HFFc6 (cell line): Measurements from ENCODE around the gene MOCOS. TPM values are rescaled to one million over a fixed set of nuclear protein-coding genes. Genes with fewer than 3 reads are reported as not detected.
"Not testable (repeated sequence)": the region's sequence is repeated elsewhere in the genome, so short reads cannot be mapped to it uniquely, and the experiment has no call there.

Experiments
- DNase-seq: peaks from one replicate; pipeline ENCODE4 v3.0.0-alpha.2; 2018
- H3K27ac Mint-ChIP-seq: 2 replicates; pipeline ENCODE4 v1.8.0; 2020; ENCODE audit warnings: mild to moderate bottlenecking, mixed read lengths
- H3K27me3 Mint-ChIP-seq: 2 replicates; pipeline ENCODE4 v1.8.0; 2021; ENCODE audit warnings: mild to moderate bottlenecking, moderate library complexity, mixed read lengths; ENCODE audit not compliant: insufficient read depth
- H3K36me3 Mint-ChIP-seq: 2 replicates; pipeline ENCODE4 v1.8.0; 2021; ENCODE audit warnings: low read depth, mixed read lengths
- H3K4me1 Mint-ChIP-seq: 2 replicates; pipeline ENCODE4 v1.8.0; 2020; ENCODE audit warnings: low read depth, mixed read lengths
- H3K4me3 Mint-ChIP-seq: 2 replicates; pipeline ENCODE4 v1.8.0; 2020; ENCODE audit warnings: mild to moderate bottlenecking, moderate library complexity, mixed read lengths
- H3K9me3 Mint-ChIP-seq: 2 replicates; pipeline ENCODE4 v1.8.0; 2020; ENCODE audit warnings: mild to moderate bottlenecking, mixed read lengths
- total RNA-seq, 6 experiments: library from RNA; stranded (reverse); fragmentation: NEBNext Ultra II Directional; extraction: Animal tissue kit (Norgen Biotek cat#: 25700); gene quantifications; 2 replicates in 1 of 6; 3 replicates in 5 of 6; pipeline ENCODE4 v1.2.3, GENCODE V29; 2021
- TF ChIP-seq, protein P1 (sequence below): fragments of 200-600 bp; sonication (generic); IDR thresholded peaks from 2 replicates; pipeline ENCODE4 v1.5.0; 2021; ENCODE audit warnings: antibody characterized with exemption, mild to moderate bottlenecking

MOCOS gene
- total RNA-seq, 6 experiments from 2014 or later: 1.7 to 3.0 (median 2.5) TPM

DNA sequence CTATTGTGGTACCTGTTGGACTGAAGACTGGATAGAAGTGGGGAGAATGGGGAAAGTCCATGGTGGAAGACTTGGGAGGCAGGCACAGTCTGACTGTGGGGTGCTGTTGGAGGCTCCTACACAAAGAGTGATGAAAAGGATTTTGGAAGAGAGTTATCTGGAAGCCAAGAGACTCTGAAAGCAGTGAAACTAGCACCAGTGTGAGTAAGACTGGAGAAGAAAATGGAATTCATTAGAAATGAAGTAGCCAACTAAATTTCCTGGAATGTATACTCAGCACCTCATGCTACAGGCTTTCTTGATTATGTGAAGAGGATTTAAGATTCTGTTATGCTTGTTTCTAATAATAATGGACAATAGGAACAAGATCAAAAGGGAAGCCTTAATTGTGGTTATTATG, 29.9 kb upstream of the MOCOS start:
- DNase-seq: no peak
- H3K9me3 Mint-ChIP-seq: no peaks in the 10 kb centered on the region
- no peaks in the 10 kb centered on the region; the same call in 1 of the 2 replicates for H3K27me3 Mint-ChIP-seq
- TF ChIP-seq, protein P1, sequence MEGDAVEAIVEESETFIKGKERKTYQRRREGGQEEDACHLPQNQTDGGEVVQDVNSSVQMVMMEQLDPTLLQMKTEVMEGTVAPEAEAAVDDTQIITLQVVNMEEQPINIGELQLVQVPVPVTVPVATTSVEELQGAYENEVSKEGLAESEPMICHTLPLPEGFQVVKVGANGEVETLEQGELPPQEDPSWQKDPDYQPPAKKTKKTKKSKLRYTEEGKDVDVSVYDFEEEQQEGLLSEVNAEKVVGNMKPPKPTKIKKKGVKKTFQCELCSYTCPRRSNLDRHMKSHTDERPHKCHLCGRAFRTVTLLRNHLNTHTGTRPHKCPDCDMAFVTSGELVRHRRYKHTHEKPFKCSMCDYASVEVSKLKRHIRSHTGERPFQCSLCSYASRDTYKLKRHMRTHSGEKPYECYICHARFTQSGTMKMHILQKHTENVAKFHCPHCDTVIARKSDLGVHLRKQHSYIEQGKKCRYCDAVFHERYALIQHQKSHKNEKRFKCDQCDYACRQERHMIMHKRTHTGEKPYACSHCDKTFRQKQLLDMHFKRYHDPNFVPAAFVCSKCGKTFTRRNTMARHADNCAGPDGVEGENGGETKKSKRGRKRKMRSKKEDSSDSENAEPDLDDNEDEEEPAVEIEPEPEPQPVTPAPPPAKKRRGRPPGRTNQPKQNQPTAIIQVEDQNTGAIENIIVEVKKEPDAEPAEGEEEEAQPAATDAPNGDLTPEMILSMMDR: no peak
- H3K36me3 Mint-ChIP-seq: peaks cover 50% of the 10 kb centered on the region
- peak overlapping the region; percentile 66 for H3K4me3 Mint-ChIP-seq
- peak overlapping the region; percentile 99 for H3K27ac Mint-ChIP-seq
- peaks cover 71% of the 10 kb centered on the region for H3K4me1 Mint-ChIP-seq

DNA sequence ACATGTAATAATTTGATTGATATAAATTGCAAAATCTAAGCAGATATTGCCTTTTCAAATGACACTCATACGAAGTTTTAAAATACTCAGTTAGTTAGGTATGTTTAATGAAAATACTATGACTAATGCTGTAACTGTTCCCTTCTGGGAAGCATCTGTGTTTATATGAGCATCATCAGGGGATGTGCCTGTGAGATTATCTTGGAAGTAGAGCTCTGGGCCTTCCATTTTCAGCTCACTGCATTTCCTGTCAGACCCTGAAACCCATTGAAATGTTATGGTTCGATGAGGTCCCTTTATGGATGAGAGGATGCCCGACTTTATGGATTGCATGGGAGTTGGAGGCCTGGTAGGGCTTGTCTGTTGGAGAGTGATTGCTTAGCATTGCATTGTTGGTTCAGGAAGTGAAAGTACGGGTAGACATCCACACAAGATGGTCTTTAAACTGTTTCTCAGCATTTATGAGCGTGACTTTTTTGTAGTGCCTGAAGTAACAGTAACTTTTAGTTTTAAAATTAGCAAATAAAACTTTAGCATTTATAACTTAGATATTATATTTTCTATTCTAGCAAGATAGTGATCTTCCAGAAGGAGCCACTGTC, 28.9 kb upstream of the MOCOS start:
- TF ChIP-seq, protein P1: no peak
- peak overlapping the region; percentile 99 for H3K27ac Mint-ChIP-seq
- H3K4me3 Mint-ChIP-seq: peak overlapping the region; percentile 84
- H3K27me3 Mint-ChIP-seq: no peaks in the 10 kb centered on the region; the same call in 1 of the 2 replicates
- H3K36me3 Mint-ChIP-seq: peaks cover 48% of the 10 kb centered on the region
- H3K4me1 Mint-ChIP-seq: peaks cover 69% of the 10 kb centered on the region
- peak; percentile 78 for DNase-seq
- H3K9me3 Mint-ChIP-seq: no peaks in the 10 kb centered on the region

DNA sequence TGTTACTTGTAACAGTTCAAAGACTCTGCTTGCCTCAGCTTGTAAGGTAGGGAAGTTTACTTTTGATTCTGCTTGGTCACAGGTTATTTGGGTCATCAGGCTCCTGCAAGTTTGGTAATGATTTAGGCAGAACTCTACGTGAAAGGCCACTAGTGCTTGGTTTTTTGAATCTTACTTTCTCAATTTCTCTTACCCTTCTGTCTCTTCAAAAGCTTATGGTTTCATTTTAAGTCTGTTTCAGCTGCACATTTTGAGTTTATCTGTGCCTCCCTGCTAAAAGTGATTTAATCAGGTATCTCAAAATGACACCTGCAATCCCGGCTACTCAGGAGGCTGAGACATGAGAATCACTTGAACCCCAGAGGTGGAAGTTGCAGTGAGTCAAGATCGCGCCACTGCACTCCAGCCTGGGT, 26.3 kb upstream of the MOCOS start:
- H3K27ac Mint-ChIP-seq: no peak overlapping the region
- no peak overlapping the region for H3K4me3 Mint-ChIP-seq
- TF ChIP-seq, protein P1: no peak
- no peaks in the 10 kb centered on the region for H3K9me3 Mint-ChIP-seq
- H3K27me3 Mint-ChIP-seq: no peaks in the 10 kb centered on the region; the same call in 1 of the 2 replicates
- H3K36me3 Mint-ChIP-seq: peaks cover 56% of the 10 kb centered on the region
- DNase-seq: no peak
- H3K4me1 Mint-ChIP-seq: peaks cover 47% of the 10 kb centered on the region

DNA sequence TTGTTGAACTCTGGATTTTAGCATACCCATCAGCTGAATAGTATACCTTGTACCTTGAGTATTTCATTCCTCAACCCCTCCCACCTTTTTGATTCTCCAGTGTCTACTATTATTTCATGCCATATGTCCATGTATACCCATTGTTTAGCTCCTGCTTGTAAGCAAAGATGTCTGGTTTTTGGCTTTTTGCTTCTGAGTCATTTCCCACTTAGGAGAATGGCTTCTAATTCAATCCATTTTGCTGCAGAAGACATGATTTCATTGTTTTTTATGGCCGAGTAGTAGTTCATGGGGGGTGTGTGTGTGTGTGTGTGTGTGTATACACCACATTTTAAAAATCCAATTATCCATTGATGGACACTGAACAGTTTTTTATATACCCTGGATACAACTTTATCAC, 24.3 kb upstream of the MOCOS start:
- no peak for DNase-seq
- Mint-ChIP-seq H3K27me3 (no peaks in the 10 kb centered on the region; the same call in 1 of the 2 replicates), H3K27ac (no peak overlapping the region), H3K4me3 (no peak overlapping the region), H3K36me3 (peaks cover 53% of the 10 kb centered on the region), H3K4me1 (peaks cover 31% of the 10 kb centered on the region), H3K9me3 (no peaks in the 10 kb centered on the region)
- TF ChIP-seq, protein P1: no peak

DNA sequence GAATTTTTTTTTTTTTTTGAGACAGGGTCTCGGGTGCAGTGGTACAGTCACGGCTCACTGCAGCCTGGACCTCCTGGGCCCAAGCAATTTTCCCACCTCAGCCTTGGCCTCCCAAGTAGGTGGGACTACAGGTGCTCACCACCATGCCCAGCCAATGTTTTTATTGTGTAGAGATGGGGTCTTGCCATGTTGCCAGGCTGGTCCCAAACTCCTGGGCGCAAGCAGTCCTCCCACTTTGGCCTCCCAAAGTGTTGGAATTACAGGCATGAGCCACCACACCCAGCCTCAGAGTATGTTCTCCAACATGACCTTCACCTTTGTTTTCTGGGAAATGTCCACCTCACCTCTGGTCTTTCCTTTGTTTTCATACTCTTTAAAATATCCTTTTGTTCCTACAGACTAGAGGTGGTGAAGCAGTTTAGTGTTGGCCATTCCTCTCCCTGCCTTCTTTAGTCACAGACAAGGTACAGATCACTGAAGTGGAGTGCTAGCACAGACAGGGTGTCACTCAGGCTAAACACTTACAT, 19.5 kb upstream of the MOCOS start:
- Mint-ChIP-seq H3K4me3 (no peak overlapping the region), H3K4me1 (peaks cover 10% of the 10 kb centered on the region), H3K36me3 (peaks cover 48% of the 10 kb centered on the region), H3K27ac (no peak overlapping the region), H3K27me3 (no peaks in the 10 kb centered on the region), H3K9me3 (no peaks in the 10 kb centered on the region)
- no peak for DNase-seq
- TF ChIP-seq, protein P1: no peak

DNA sequence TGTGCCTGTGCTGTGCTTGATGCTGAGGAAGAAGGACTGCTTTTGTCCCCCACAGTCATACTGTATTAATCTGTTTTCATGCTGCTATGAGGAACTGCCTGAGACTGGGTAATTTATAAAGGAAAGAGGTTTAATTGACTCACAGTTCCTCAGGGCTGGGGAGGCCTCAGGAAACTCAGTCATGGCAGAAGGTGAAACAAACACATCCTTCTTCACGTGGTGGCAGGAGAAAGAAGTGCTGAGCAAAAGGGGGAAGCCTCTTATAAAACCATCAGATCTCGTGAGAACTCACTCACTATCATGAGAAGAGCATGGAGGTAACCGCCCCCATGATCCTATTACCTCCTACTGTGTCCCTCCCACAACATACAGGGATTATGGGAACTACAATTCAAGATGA, 19.0 kb upstream of the MOCOS start:
- not testable (repeated sequence) for DNase-seq, H3K27ac Mint-ChIP-seq, H3K4me3 Mint-ChIP-seq, H3K27me3 Mint-ChIP-seq, H3K4me1 Mint-ChIP-seq, H3K9me3 Mint-ChIP-seq
- H3K36me3 Mint-ChIP-seq: peaks cover 44% of the 10 kb centered on the region
